HepG2 (cell line): ENCODE measurements around the gene PLEKHN1. TPM values are rescaled to one million over a fixed set of nuclear protein-coding genes. Genes with fewer than 3 reads are reported as not detected.

ENCODE experiments used
- BCL6 ChIP-seq: IDR thresholded peaks from 2 replicates; pipeline ENCODE4 v1.6.1; 2016; ENCODE audit warnings: missing genetic modification reagents, missing compliant biosample characterization
- NFAT5 ChIP-seq: sonication (generic); formaldehyde crosslinking; IDR thresholded peaks from 2 replicates; pipeline ENCODE4 v1.4.0; 2020; ENCODE audit warnings: missing genetic modification reagents
- SP2 ChIP-seq: sonication (generic); formaldehyde crosslinking; IDR thresholded peaks from 2 replicates; pipeline ENCODE4 v1.5.1; 2020; ENCODE audit warnings: mild to moderate bottlenecking, missing genetic modification reagents
- ZNF276 ChIP-seq: sonication (generic); formaldehyde crosslinking; IDR thresholded peaks from 2 replicates; pipeline ENCODE4 v1.4.0; 2020; ENCODE audit warnings: mild to moderate bottlenecking, low read depth, missing genetic modification reagents
- ZNF510 ChIP-seq: sonication (generic); formaldehyde crosslinking; IDR thresholded peaks from 2 replicates; pipeline ENCODE4 v1.4.0; 2020; ENCODE audit warnings: low read depth, mild to moderate bottlenecking, missing genetic modification reagents
- ZNF768 ChIP-seq: sonication (generic); formaldehyde crosslinking; IDR thresholded peaks from 2 replicates; pipeline ENCODE4 v1.4.0; 2020; ENCODE audit warnings: missing genetic modification reagents
- ZNF777 ChIP-seq: sonication (generic); formaldehyde crosslinking; IDR thresholded peaks from 2 replicates; pipeline ENCODE4 v1.4.0; 2020; ENCODE audit warnings: missing genetic modification reagents
- polyA plus RNA-seq, 8 experiments: library from polyadenylated mRNA; depleted of rRNA in 3 of 8; stranded (reverse) in 7 of 8; unstranded in 1 of 8; fragments of >200 nt; fragmentation: Illumina TruSeq in 4 of 8; extraction: Trizol in 4 of 8; gene quantifications; 2 replicates each; pipeline versions ENCODE4 v1.2.1 to v1.2.3, GENCODE V29; 2011 to 2016; ENCODE audit warnings: low read depth in 4 of 8, missing spikeins in 1 of 8, mixed read lengths in 1 of 8; ENCODE audit not compliant: insufficient read depth in 1 of 8
- total RNA-seq, 5 experiments: library from RNA; depleted of rRNA; stranded (reverse); fragments of >200 nt; fragmentation: Illumina TruSeq; extraction: Trizol; gene quantifications; 2 replicates each; pipeline ENCODE4 v1.2.3, GENCODE V29; 2016; ENCODE audit warnings: low read depth in 1 of 5
- TF ChIP-seq, protein P1 (sequence below): sonication (generic); formaldehyde crosslinking; IDR thresholded peaks from 2 replicates; pipeline ENCODE4 v1.5.1; 2020; ENCODE audit warnings: missing genetic modification reagents, mild to moderate bottlenecking, borderline replicate concordance
- TF ChIP-seq, protein P2 (sequence below): IDR thresholded peaks from 2 replicates; pipeline ENCODE4 v1.6.1; 2018; ENCODE audit warnings: missing genetic modification reagents
- TF ChIP-seq, protein P3 (sequence below): sonication (generic); formaldehyde crosslinking; IDR thresholded peaks from 2 replicates; pipeline ENCODE4 v1.8.1; 2022; ENCODE audit warnings: low read depth, mild to moderate bottlenecking, missing genetic modification reagents
- TF ChIP-seq, protein P4 (sequence below): sonication (generic); formaldehyde crosslinking; IDR thresholded peaks from 2 replicates; pipeline ENCODE4 v1.5.0; 2020; ENCODE audit warnings: missing genetic modification reagents, mild to moderate bottlenecking, borderline replicate concordance

Gene PLEKHN1
- total and polyA plus RNA-seq, 2 of the 13 experiments (the other 11 are each of a cell fraction or from before 2014, with no cell fraction given), result 0.42 to 0.58 TPM

DNA sequence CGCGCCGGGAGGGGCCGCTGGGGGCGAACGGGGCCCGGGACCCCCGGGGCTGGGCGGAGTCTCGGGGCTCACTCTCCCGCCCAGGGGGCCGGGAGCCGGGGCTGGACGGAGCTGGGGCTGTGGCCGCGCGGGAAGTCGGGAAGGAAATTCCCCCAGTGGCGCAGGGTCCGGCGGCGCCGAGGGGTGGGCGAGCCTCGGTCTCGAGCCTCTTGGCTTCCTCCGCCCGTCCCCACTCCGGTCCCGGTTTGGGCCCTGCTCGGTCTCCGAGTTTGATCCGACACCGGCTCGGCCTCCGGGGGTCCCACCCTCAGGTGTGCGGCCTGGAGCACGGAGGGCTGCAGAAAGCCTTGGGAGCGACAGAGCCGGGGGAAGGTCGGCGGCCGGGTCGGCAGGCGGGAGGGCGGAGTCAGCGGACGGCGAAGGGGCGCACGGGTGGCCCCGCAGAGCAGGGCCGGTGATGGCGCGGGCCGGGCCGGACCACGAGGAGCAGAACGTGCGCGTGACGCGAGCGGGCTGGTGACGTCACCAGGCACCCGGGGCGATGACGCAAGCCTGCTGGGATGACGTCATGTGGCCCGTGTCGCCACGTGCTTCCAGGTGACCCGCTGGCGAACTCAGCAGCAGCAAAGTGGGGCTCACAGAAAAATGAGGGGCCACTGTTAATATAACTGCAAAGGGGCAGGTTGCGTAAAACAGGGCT lies 34.2 kb downstream of the PLEKHN1 start (continued):
- TF ChIP-seq, protein P1, sequence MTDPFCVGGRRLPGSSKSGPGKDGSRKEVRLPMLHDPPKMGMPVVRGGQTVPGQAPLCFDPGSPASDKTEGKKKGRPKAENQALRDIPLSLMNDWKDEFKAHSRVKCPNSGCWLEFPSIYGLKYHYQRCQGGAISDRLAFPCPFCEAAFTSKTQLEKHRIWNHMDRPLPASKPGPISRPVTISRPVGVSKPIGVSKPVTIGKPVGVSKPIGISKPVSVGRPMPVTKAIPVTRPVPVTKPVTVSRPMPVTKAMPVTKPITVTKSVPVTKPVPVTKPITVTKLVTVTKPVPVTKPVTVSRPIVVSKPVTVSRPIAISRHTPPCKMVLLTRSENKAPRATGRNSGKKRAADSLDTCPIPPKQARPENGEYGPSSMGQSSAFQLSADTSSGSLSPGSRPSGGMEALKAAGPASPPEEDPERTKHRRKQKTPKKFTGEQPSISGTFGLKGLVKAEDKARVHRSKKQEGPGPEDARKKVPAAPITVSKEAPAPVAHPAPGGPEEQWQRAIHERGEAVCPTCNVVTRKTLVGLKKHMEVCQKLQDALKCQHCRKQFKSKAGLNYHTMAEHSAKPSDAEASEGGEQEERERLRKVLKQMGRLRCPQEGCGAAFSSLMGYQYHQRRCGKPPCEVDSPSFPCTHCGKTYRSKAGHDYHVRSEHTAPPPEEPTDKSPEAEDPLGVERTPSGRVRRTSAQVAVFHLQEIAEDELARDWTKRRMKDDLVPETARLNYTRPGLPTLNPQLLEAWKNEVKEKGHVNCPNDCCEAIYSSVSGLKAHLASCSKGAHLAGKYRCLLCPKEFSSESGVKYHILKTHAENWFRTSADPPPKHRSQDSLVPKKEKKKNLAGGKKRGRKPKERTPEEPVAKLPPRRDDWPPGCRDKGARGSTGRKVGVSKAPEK (CRISPR knock-in tag), result no peak
- 0 out of 2 replicates have a peak, but pooled peaks have one; percentile 31 for TF ChIP-seq ZNF510 (CRISPR knock-in tag)
- peak; percentile 92; the same call in 1 of the 2 replicates for TF ChIP-seq ZNF276
- TF ChIP-seq ZNF768 (CRISPR knock-in tag), result peak; percentile 65; the same call in 1 of the 2 replicates
- TF ChIP-seq, protein P2, sequence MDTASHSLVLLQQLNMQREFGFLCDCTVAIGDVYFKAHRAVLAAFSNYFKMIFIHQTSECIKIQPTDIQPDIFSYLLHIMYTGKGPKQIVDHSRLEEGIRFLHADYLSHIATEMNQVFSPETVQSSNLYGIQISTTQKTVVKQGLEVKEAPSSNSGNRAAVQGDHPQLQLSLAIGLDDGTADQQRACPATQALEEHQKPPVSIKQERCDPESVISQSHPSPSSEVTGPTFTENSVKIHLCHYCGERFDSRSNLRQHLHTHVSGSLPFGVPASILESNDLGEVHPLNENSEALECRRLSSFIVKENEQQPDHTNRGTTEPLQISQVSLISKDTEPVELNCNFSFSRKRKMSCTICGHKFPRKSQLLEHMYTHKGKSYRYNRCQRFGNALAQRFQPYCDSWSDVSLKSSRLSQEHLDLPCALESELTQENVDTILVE, result peak; percentile 90; the same call in 1 of the 2 replicates
- TF ChIP-seq NFAT5, result peak; percentile 70; the same call in 1 of the 2 replicates
- peak; percentile 37 for TF ChIP-seq BCL6 (CRISPR knock-in tag)
- TF ChIP-seq, protein P3, sequence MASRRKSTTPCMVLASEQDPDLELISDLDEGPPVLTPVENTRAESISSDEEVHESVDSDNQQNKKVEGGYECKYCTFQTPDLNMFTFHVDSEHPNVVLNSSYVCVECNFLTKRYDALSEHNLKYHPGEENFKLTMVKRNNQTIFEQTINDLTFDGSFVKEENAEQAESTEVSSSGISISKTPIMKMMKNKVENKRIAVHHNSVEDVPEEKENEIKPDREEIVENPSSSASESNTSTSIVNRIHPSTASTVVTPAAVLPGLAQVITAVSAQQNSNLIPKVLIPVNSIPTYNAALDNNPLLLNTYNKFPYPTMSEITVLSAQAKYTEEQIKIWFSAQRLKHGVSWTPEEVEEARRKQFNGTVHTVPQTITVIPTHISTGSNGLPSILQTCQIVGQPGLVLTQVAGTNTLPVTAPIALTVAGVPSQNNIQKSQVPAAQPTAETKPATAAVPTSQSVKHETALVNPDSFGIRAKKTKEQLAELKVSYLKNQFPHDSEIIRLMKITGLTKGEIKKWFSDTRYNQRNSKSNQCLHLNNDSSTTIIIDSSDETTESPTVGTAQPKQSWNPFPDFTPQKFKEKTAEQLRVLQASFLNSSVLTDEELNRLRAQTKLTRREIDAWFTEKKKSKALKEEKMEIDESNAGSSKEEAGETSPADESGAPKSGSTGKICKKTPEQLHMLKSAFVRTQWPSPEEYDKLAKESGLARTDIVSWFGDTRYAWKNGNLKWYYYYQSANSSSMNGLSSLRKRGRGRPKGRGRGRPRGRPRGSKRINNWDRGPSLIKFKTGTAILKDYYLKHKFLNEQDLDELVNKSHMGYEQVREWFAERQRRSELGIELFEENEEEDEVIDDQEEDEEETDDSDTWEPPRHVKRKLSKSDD, result peak; percentile 100
- TF ChIP-seq, protein P4, sequence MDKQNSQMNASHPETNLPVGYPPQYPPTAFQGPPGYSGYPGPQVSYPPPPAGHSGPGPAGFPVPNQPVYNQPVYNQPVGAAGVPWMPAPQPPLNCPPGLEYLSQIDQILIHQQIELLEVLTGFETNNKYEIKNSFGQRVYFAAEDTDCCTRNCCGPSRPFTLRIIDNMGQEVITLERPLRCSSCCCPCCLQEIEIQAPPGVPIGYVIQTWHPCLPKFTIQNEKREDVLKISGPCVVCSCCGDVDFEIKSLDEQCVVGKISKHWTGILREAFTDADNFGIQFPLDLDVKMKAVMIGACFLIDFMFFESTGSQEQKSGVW (CRISPR knock-in tag), result no peak
- peak; percentile 70 for TF ChIP-seq SP2
- peak; percentile 79; the same call in 1 of the 2 replicates for TF ChIP-seq ZNF777 (CRISPR knock-in tag)
